GM19328 (cell line): ENCODE data around the gene GMEB2.
A peak's percentile ranks its signal among the peaks of the same experiment; 100 is the strongest.
"Not testable (repeated sequence)": the region's sequence is repeated elsewhere in the genome, so short reads cannot be mapped to it uniquely, and the experiment has no call there.

ENCODE experiments used
- ATAC-seq: cut with Tn5 transposase; IDR thresholded peaks from one replicate; pipeline ENCODE4 v1.9.1; 2021; ENCODE audit warnings: mild to moderate bottlenecking, moderate library complexity; ENCODE audit not compliant: unreplicated experiment

GMEB2 gene

DNA sequence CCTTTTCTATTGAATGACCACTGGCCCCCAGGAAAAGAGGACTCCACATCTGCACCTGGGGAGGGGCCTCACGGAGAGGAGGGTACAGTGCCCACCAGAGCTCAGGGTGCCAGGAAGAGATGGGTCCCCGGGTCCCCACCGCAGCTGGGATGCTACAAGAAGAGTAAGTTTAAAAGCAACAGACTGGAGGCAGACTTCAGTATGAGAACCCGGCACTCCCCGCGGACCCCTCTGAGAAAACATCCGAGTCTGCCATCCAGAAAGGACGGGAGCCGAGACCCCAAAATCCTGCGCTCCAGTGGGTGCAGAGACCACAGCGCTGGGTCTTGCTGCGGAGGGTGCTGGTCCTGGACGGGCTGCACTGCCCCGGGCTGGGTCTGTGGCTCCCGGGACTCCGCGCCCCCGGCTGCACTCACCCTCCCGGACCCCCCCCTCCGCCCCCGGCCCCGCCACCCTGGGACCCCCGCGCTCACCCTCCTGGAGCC is 53.2 kb downstream of the GMEB2 start:
- no peak for ATAC-seq

DNA sequence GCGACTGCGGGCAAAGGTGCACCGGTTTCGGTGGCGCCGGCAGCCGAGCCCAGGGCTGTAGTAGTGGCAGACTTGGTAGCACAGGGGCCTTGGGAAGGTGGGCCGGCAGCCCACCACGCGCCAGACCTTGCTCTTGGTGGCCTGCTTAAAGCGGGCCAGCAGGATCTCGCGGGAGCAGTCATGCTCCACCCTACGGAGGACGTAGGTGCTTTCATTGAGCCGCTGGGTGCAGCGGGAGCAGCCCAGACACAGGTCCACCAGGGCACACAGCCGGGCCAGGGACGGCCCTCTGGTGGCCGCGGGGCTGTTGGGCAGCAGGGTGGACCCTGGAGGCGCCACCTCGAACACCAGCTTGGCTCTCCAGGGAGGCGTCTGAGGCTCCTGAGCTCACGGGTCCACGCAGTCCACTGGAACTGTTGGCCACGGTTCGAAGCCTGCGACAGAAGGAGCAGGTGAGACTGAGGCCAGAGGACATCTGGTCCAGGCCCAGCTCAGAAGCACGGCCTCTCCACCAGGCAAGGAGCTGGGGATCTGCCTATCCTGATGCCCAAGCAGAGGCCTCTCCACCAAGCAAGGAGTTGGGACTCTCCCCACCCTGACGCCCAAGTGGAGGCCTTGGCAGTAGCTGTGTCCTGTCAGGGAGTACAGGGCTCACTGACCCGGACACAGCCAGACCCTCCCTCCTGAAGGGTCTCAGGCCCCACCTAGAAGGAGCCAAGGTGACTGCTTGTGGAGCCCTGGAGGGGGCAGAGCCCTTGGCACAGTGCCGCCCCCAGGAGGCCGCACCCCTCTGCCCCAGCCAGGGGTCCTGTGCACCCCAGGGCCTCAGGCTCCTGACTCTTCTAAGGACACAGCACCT is 53.9 kb downstream of the GMEB2 start:
- no peak for ATAC-seq

DNA sequence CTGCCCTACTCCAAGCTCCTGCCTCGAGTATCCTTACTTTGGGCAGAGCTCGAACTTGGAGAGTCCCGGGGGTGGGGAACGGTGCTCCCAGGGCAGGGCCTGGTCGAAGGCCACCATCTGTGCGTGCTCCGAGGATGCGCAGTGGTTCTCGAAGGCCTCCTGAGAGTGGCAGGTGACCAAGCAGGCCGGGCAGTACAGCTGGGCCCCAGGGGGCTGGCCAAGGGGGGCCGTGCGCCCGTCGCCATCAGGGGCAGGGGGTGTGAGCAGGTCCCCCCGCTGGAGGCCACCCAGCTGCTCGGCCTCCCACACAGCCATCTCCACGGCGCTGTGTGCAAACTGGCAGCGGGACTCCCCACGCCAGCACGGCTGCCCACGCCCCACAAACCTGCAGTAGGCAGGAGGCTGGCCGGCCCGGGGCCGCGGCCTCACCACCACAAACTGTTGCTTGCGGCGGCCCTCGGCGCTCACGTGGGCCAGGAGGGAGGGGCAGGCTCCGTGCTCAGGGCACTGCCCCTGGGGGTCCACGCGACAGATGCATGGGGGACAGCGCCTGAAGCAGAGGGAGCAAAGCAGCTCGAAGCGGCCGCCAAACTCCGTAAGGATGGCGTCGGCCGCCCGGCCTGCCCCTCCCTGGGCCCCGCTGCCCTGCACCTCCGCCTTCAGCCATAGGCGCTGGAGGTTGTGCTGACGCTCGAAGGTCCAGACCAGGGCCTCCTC is 54.7 kb downstream of the GMEB2 start:
- ATAC-seq, result no peak

DNA sequence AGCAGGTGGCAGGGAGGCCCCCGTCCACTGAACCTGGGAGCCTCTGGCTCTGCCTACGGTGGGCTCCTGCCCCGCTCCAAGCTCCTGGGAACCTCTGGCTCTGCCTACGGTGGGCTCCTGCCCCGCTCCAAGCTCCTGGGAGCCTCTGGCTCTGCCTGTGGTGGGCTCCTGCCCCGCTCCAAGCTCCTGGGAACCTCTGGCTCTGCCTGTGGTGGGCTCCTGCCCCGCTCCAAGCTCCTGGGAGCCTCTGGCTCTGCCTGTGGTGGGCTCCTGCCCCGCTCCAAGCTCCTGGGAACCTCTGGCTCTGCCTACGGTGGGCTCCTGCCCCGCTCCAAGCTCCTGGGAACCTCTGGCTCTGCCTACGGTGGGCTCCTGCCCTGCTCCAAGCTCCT is 55.8 kb downstream of the GMEB2 start:
- ATAC-seq, result not testable (repeated sequence)

DNA sequence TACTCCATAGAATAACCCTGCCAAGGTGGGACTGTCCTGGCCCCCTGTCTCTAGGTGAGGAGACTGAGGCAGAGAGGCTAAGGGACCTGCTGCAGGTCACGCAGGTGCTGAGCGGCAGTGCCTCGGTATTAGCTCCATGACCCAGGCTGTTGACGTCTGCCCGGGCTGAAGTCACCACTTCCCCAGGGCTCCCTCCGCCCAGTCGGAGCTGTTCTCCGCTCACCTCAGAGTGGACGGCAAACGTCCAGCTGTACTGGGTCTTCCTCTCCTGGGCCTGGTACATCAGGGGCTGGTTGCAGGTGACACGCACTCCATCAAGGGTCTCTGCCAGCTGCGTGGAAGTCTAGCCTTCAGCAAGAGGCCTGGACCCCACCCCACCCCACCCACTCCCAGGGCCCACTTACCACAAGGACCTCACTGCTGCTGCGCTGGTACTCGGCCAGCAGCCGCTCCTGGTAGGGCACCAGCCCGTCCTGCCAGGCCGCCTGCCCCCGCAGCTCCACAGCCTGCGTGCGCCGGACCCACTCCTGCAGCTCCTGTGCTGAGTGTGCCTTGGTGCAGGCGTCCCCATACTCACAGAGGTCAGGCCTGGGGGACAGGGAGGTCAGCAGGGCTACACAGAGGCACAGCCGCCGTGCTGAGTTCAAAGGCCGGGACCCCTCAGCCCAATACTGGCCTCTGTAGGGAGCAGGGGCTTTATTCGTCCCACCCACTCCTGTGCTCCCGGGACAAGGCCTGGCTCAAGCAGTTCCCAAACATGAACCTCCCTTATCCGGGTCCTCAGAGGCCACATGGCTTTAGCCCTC is 56.4 kb downstream of the GMEB2 start:
- ATAC-seq, result no peak

DNA sequence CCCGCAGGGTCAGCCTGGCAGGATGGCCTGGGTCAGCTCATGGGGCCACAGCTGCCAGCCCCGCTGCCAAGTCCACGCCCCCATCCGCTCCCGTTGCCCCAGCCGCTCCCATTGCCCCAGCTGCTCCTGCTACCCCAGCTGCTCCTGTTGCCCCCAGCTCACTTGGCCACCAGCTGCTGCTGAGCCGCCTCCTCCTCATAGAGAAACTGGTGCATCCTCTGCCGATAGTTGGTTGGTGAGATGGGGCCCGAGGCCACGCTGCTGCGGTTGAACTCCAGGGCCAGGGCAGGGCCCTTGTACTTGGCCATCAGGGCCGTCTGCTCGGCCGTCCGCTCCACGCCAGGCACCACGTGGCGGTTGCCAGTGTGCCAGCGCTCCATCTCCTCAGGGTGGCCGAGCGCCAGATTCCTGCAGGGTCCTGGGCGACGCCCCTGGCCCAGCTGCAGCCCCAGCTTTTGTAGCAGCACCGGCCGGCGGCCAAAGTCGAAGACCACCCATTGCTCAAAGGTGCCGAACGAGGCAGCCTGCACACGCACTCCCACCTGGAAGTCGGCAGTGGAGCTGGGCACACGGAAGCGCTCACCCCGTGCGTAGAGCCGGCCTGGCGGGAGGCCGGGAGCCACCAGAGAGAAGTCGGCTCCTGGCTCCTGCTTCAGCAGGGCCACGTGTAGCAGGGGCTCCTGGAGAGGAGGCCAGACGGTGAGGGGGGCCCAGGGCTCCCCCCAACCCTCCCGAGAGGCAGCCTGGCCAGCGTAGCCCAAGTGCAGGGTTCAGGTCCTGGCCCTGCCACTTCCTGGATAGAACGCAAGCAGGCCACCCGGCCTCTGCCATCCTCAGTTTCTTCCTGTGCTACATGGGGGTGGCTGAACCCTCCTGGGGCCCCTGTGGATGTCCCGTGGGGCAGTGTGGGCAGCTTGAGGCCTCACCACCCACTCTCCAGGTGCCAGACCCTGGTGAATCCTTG is 57.6 kb downstream of the GMEB2 start:
- ATAC-seq, result no peak

DNA sequence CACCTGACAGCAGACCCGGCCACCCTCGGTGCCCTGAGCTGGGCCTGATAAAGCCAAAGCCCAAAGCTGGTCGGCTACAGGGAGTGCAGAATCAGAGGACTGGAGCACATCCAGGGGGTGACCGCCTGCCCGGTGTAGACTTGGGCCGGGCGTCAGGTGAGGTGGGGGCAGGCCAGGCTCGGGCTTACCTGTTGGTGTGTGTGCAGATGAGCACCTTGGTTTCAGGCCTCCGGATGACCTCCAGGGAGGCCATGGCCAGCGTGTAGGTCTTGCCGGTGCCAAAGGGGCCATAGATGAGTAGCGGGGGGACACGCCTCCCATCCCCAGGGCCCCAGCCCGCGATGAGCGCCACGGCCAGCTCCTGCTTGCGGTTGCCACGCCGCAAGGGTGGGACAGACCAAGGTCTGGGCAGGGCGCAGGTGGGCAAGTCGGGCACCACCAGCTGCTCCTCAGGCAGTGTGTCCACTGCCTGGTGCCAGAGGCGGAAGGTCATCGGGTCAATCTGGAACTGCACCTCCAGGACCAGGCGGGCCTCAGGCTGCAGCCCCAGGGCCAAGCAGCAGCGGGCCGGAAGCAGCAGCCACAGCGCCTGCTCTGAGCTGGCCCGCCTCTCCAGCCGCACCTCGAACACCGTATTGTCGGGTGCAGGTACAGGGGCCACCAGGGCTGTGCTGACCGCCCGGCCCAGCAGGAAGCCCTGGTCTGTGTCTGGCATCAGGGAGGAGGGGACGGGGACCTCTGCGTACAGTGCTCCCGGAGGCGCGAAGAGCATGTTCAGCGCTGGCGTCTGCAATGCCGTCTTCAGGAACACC is 58.5 kb downstream of the GMEB2 start:
- peak; percentile 18 for ATAC-seq

DNA sequence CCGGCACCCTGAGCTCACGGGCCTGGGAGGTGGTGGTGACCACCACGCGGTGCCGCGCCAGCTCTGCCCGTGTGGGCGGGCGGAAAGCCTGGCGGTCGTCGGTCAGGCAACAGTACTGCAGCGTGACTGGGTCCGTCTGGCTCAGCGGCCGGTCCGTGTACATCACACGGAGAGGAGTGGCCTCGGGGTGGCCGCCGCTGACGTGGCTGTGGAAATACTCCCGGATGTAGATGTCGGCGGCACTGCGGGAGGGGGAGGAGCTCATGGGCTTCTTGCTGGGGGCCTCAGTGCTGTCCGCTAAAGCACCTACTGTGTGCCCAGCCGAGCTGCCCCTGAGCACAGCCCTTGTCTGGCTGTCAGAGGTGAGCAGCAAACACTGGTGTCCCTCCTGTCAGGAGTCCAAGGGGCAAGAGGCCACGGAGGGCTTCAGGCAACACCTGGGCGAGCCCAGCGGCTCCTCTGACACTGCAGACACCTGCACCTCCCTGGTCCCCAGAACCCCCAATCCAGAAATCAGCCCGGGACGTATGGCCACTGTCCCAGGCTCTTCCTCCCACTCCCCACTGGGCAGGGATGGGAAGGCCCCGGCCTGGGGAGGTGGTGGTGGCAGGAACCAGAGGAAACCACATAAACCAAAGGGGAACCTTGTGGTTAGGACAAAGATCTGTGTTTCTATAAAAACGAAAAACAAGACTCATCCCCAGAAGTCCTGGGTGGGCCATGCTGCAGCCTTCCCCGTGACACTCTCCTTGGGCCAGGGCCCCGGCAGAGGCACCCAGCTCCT is 59.3 kb downstream of the GMEB2 start:
- peak; percentile 56 for ATAC-seq

DNA sequence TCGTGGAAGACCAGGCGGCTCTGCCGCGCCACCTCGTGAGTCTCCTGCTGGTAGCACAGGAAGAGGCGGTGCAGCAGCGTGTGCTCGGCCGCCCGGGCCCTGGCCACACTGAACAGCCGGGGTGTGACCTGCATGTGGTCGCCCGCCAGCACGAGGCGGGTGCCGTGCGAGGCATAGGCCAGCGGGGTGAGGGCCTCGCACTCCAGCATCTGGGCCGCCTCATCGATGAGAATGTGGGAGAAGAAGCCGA is 59.8 kb downstream of the GMEB2 start:
- no peak for ATAC-seq

DNA sequence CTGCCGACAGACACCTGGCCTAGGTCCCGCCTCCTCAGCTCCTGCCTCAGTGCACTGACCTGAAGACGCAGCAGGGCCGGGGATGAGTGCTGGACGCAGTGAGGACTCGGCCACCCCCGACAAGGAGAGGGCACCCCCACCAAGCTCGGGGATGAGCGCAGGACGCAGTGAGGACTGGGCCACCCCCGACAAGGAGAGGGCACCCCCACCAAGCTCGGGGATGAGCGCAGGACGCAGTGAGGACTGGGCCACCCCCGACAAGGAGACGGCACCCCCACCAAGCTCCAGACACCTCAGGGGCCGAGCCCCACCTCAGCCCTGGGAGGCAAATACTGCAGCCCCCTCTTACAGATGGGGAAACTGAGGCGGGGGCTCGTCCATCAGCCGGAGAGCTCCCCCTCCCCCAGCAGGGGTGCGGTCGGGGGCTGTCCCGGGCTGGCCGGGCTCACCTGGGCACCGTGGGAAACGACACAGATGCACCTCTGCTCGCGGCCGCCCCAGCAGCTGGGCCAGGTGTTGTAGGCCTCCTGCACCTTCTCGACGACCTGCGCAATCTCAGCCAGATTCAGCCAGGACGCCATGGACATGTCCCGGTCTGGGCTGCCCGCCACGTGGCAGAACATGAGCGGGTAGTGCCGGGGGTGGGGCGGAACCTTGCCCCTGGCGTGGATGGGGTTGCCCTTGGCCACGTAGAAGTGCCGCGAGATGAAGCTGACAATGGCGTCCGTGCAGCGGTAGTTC is 60.3 kb downstream of the GMEB2 start:
- ATAC-seq, result no peak

DNA sequence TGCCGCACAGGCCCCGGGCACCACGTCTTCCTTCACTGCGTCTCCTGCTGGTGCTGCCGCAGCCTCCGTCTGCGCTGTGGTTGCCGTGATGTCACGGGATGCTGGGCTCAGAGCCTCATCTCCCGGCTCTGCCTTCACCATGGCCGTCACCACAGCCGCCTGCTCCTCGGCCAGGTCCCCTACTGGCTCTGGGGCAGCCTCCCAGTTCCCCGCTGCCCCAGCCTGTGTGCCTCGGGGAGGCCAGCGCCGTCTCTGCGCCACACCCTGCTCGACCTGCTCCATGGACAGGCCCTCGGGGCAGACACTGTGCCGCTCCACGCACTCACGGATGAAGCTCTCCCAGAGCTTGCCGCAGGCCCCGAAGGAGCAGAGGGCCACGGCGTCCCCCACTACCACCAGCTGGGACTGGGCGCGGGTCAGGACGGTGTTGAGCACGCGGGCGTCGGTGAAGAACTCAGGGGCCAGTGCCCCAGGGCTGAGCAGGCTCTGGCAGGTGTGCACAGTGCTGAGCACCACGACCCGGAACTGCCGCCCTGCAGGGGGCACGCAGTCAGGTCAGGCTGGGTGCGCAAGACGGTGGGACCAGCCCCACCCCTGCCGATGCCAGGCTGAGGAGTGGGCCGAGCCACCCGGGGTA is 61.1 kb downstream of the GMEB2 start:
- ATAC-seq, result no peak

DNA sequence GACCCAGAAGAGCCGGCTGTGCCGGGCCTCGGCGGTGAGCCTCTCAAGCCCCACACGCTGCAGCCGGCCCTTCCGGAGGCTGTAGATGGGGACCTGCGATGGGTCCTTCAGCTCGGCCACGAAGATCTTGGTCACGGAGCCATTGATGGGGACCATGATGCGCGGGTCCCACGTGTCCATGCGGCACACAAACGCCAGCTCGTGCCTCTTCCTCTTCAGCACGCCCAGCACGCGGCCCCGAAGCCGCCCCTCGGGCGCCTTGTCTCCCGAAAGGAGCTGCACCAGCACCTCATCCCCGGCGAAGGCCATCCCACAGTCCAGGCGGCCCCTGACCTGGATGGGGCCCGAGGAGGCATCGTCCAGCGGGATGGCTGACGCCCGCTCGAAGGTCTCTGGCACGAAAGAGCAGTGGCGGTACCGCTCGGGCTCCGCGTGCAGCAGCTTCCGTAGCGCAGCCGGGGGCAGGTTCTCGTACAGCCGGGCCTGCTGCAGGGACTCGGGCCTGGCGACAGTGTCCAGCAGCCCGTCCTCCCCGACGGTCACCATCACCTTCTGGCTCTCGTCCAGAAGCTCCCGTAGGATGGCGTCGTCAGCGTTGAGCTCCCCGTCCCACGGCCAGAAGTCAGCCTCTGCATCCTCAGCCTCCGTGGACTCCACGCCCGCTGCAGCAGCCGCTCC is 61.7 kb downstream of the GMEB2 start:
- ATAC-seq, result no peak

DNA sequence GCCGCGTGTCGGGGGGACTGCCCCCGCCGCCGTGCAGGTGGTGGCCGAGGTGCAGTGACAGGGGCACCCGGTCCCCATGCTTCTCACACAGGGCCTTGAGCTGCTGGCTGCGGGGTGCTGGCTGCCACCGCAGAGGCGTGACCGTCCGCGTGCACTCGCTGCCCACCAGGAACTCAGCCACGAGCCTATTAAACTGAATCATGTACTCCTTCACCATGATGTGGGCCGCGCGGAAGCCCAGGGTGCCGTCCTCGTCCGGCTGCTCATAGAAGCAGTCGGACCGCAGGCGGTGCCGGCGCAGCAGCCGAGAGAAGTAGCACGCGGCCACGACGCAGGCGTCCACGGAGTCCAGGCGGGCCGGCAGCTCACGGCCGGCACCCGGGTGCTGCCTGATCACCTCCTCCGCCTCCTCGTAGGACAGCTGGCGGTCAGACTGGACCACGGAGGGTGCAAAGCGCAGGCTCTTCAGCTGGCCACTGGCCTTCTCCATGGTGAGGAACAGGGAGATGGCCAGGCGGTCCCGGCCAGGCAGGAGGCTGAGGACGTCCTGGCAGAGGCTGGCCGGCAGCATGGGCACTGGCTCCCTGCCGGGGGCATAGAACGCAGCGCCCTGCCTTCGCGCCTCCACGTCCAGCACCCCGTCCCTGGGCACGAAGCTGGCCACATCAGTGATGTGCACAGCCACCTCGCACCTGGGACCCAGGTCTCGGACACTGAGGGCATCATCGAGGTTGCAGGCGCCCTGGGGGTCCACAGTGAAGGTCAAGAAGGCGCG is 62.7 kb downstream of the GMEB2 start:
- no peak for ATAC-seq

DNA sequence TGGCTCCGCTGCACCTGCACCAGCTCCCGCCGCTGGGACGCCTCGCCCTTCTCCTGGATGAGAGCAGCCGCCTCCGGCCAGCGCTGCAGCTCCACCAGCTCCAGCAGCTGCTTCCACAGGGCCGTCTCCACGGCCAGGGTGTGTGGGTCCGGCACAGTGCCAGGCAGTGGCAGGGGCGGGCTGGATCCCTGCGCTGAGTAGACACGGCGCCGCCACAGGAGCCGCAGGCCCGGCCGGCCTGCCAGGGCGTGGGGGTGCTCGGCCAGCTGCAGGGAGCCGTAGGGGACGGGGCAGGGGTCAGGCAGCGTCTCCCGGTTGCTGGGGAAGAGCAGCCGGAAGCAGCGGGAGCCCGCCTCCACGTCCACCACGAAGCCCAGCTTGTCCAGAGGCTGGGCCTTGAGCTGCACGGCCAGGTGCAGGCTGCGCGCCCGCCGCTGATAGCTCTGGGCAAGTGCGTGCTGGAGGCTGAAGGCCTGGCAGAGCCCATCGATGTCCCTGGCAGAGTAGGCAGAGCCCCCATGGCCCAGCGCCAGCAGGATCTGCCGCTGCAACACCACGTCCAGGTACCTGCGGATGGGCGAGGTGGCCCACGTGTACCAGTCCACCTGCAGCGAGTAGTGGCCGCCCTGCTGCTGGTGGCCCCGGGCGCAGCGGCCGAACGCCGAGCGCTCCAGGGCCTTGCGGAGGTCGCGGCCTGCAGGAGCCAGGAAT is 63.5 kb downstream of the GMEB2 start:
- no peak for ATAC-seq

DNA sequence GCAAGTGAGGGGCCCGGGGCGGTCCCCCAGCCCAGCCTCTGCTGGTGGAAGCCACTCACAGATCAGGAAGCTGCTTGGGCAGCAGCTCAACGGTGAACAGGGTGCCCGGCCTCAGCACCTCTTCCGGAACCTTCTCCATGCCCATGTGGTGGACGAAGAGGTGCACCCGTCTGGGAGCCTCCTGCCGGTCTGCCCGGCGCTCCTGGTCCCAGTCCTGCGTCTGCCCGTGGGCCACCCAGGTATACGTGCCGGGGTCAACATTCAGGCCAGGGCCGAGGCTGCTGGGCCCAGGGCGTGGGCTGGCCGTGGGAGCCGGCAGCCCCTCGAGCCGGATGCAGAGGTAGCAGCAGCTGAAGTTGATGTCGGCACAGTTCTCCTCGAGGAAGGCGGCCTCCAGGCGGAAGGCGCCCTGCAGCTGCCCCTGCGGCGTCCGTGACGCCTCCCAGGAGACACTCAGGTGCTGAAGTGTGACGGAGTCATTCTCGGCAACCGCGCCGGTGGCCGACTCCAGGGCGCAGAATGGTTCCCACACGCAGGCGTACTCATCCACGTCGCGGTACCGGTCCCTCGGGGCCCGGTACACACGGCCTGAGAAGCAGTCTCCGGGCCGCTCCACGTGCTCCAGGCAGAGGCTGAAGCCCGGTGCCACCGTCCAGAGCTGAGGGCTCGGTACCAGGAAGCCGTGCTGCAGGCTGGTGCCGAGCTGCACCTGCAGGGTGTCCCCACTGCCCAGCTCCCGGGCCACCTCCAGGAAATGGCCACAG is 64.3 kb downstream of the GMEB2 start:
- no peak for ATAC-seq
